CD4-positive, CD25-positive, alpha-beta regulatory T cell (primary cell): ENCODE results near the gene FAM168A. TPM values are rescaled to one million over a fixed set of nuclear protein-coding genes. Genes with fewer than 3 reads are reported as not detected.

Experiments
- ATAC-seq, 2 donors: fragments of 150-1000 bp; cut with Tn5 transposase; one replicate each; pipeline ENCODE4 v1.10.0; 2021; ENCODE audit warnings: low read depth in 2 of 2, moderate number of reproducible peaks in 2 of 2, moderate library complexity in 1 of 2
- DNase-seq, 3 donors: peaks; one replicate each; pipeline versions ENCODE4 v3.0.0 to v3.0.0-alpha.2; 2012 to 2022; ENCODE audit warnings: mixed read lengths in 1 of 3
- H3K27ac ChIP-seq: one replicate; pipeline ENCODE4 v1.7.0; 2013; ENCODE audit warnings: mild to moderate bottlenecking, low read length; ENCODE audit not compliant: insufficient read depth, poor library complexity, severe bottlenecking
- H3K27me3 ChIP-seq: one replicate; pipeline ENCODE4 v1.7.0; 2013; ENCODE audit warnings: low read length; ENCODE audit not compliant: control insufficient read depth, insufficient read depth
- H3K36me3 ChIP-seq: one replicate; pipeline ENCODE4 v1.7.0; 2013; ENCODE audit warnings: mild to moderate bottlenecking, low read length, moderate library complexity; ENCODE audit not compliant: control insufficient read depth, insufficient read depth
- H3K4me1 ChIP-seq: 2 replicates; pipeline ENCODE4 v1.7.0; 2013; ENCODE audit warnings: mild to moderate bottlenecking, low read length; ENCODE audit not compliant: insufficient read depth, control insufficient read depth, poor library complexity, severe bottlenecking
- H3K4me3 ChIP-seq: one replicate; pipeline ENCODE4 v1.7.0; 2013; ENCODE audit warnings: low read depth, mild to moderate bottlenecking, low read length, moderate library complexity
- H3K9me3 ChIP-seq, 2 experiments: 1 replicate in 1 of 2; 2 replicates in 1 of 2; pipeline ENCODE4 v1.7.0; 2013; ENCODE audit warnings: low read length in 2 of 2, mild to moderate bottlenecking in 1 of 2, moderate library complexity in 1 of 2; ENCODE audit not compliant: control insufficient read depth in 2 of 2
- H3K27ac Mint-ChIP-seq, 3 donors: one replicate each; pipeline ENCODE4 v1.8.0; 2020 to 2022; ENCODE audit warnings: mild to moderate bottlenecking in 3 of 3, mixed read lengths in 3 of 3, moderate library complexity in 2 of 3
- H3K27me3 Mint-ChIP-seq: one replicate; pipeline ENCODE4 v1.8.0; 2022; ENCODE audit warnings: mild to moderate bottlenecking, mixed read lengths
- H3K36me3 Mint-ChIP-seq: one replicate; pipeline ENCODE4 v1.8.0; 2020; ENCODE audit warnings: mixed read lengths
- H3K4me1 Mint-ChIP-seq, 4 donors: one replicate each; pipeline ENCODE4 v1.8.0; 2020 to 2022; ENCODE audit warnings: mixed read lengths in 4 of 4, mild to moderate bottlenecking in 1 of 4
- H3K4me3 Mint-ChIP-seq, 4 donors: one replicate each; pipeline ENCODE4 v1.8.0; 2020 to 2022; ENCODE audit warnings: mild to moderate bottlenecking in 4 of 4, mixed read lengths in 4 of 4, moderate library complexity in 3 of 4
- H3K9me3 Mint-ChIP-seq, 7 donors: one replicate each; pipeline ENCODE4 v1.8.0; 2020 to 2022; ENCODE audit warnings: mixed read lengths in 7 of 7, mild to moderate bottlenecking in 3 of 7, moderate library complexity in 2 of 7
- polyA plus RNA-seq, 4 donors: library from polyadenylated mRNA; unstranded; fragments of 300-500 nt; fragmentation: Illumina TruSeq; gene quantifications; one replicate each; pipeline ENCODE4 v1.2.3, GENCODE V29; 2021
- total RNA-seq: library from RNA; stranded (reverse); gene quantifications from one replicate; pipeline ENCODE4 v1.2.3, GENCODE V29; 2022

FAM168A gene
- total and polyA plus RNA-seq, 5 donors from 2014 or later = 1.5 to 21.3 (median 3.0) TPM

DNA sequence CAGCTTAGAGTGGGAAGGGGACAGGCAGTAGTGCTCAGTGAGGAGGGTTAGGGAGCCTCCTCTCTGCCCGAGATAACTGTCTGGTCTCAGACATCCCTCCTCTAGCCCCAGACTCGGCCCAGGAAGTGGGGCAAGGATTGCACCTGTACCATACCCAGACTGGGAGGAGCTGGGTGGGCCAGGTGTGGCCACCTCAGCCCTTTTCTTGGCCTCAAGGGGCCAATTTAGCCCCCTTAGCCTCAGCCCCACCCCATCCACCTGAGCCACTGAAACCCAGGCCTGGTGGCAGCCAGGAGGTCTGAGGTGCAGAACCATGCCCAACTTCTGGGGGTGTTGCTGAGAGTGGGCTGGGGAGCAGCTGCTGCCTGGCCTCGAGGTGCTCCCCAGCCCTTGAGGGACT is 215.2 kb downstream of the FAM168A start:
- Histone ChIP-seq H3K4me1 (peaks cover 43% of the 10 kb centered on the region), H3K27me3 (no peaks in the 10 kb centered on the region), H3K4me3 (no peak overlapping the region), H3K27ac (no peak overlapping the region), H3K36me3 (no peaks in the 10 kb centered on the region), H3K9me3 (no peaks in the 10 kb centered on the region)
- H3K4me3 Mint-ChIP-seq = peak overlapping the region in 1 of 4 donors; percentile 73
- peaks cover 0 to 80% (median 52%) of the 10 kb centered on the region in 4 donors for H3K4me1 Mint-ChIP-seq
- H3K9me3 Mint-ChIP-seq = no peaks in the 10 kb centered on the region
- DNase-seq (no peak), ATAC-seq (no peak)
- H3K27me3 Mint-ChIP-seq = no peaks in the 10 kb centered on the region
- H3K36me3 Mint-ChIP-seq = no peaks in the 10 kb centered on the region
- no peak overlapping the region for H3K27ac Mint-ChIP-seq

DNA sequence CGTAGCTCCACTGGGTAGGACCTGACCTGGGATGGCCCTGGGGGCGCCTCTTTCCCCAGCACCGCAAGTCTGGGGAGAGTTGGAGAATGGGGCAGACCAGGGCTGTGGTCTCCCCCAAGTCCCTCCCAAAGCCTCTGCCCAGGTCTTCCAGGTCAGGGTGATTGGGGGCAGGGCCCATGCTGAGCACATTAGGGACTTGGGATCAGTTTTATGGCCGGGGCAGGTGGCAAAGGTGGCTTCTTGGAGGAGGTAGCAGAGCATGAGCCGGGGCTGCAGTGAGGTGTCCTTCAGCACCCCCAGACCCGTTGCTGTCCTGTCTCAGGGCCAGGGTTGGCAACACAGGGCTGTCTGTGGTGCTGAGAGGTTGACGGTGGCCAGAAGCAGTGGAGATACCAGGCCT is 215.7 kb downstream of the FAM168A start:
- Histone ChIP-seq H3K4me1 (peaks cover 48% of the 10 kb centered on the region), H3K27me3 (no peaks in the 10 kb centered on the region), H3K9me3 (no peaks in the 10 kb centered on the region), H3K4me3 (no peak overlapping the region), H3K36me3 (no peaks in the 10 kb centered on the region), H3K27ac (no peak overlapping the region)
- H3K4me3 Mint-ChIP-seq = peak overlapping the region in 1 of 4 donors; percentile 41
- no peak for DNase-seq
- no peaks in the 10 kb centered on the region for H3K27me3 Mint-ChIP-seq
- H3K27ac Mint-ChIP-seq = peak overlapping the region in 1 of 3 donors; percentile 78
- ATAC-seq = no peak
- no peaks in the 10 kb centered on the region for H3K36me3 Mint-ChIP-seq
- H3K9me3 Mint-ChIP-seq = no peaks in the 10 kb centered on the region
- peaks cover 1 to 83% (median 54%) of the 10 kb centered on the region in 4 donors for H3K4me1 Mint-ChIP-seq

DNA sequence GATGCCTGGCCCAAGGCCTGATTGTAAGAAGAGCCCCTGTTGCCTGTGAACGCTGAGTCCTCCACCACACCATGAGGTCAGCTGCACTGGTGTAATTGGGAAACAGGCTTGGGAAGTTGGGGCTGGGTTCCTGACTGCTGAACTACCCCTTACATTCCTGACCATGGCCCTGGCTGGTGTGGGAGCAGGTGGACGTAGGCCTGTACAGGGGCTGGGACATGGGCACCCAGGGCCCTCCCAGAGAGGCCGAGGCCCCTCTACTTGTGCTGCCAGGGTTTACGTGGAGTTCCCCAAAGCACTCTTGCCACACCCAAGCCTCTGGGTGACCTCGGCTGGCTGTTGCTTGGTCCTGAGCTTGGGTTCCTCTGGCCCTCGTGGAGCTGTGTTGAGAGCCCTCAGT is 216.3 kb downstream of the FAM168A start:
- H3K27ac ChIP-seq = no peak overlapping the region
- H3K27me3 ChIP-seq = no peaks in the 10 kb centered on the region
- peaks cover 54% of the 10 kb centered on the region for H3K4me1 ChIP-seq
- H3K4me3 ChIP-seq = no peak overlapping the region
- peaks cover 5 to 81% (median 55%) of the 10 kb centered on the region in 4 donors for H3K4me1 Mint-ChIP-seq
- H3K27ac Mint-ChIP-seq = no peak overlapping the region
- ATAC-seq (no peak), DNase-seq (no peak)
- H3K9me3 ChIP-seq = no peaks in the 10 kb centered on the region
- H3K27me3 Mint-ChIP-seq = no peaks in the 10 kb centered on the region
- H3K9me3 Mint-ChIP-seq = no peaks in the 10 kb centered on the region
- no peaks in the 10 kb centered on the region for H3K36me3 ChIP-seq
- no peak overlapping the region for H3K4me3 Mint-ChIP-seq
- no peaks in the 10 kb centered on the region for H3K36me3 Mint-ChIP-seq

DNA sequence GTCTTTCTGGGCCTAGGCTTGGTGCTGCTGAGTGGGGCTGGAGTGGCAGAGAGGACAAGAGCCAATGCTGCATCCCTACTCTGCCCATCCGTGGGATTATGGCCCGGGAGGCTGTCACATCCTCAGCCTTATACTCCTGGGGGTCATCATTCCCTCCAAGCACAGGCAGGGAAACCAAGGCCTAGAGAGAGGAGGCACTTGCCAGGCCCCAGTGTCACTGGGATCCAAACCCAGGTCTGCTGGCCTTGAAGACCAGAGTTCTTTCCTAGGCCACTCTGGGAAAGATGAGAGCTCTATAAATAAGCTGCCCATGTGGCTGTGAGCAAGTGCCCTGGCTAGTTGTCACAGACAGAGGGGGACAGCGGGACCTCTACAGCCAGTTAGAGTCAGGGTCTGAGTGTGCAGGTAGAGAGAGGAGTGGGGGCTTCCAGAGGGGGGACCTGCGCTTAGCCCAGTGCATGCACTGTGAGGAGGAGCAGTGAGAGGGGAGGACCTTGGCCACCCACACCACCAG is 217.0 kb downstream of the FAM168A start:
- H3K4me3 ChIP-seq = no peak overlapping the region
- no peak for ATAC-seq

DNA sequence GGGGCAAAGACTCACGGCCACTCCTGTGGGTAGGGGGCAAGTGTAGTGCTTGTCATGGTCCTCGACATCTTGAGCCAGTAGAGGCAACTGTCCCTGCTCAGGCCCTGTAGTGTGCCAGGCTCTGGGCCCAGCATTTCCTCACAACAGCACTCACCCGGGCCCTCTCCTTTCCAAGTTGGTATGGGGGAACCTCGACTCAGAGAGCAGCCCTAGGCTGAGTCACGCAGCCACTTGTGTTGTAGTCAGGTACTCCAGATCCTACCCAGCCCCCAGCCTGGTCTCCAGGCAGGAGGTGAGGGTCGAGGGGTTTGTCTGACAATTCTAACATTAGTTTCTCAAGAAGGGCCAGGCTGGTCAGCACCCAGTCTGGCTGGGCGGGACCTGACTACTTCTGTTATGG is 217.6 kb downstream of the FAM168A start:
- Histone ChIP-seq H3K27ac (no peak overlapping the region), H3K36me3 (no peaks in the 10 kb centered on the region), H3K4me1 (peaks cover 50% of the 10 kb centered on the region), H3K9me3 (no peaks in the 10 kb centered on the region), H3K4me3 (no peak overlapping the region), H3K27me3 (no peaks in the 10 kb centered on the region)
- ATAC-seq = no peak
- Mint-ChIP-seq H3K9me3 (no peaks in the 10 kb centered on the region), H3K4me1 (peaks cover 5 to 76% (median 53%) of the 10 kb centered on the region in 4 donors), H3K36me3 (no peaks in the 10 kb centered on the region), H3K4me3 (no peak overlapping the region), H3K27me3 (no peaks in the 10 kb centered on the region), H3K27ac (peak overlapping the region in 1 of 3 donors; percentile 52)
- no peak for DNase-seq

More for the DNA sequence above, 217.0 kb downstream of the FAM168A start:
- Mint-ChIP-seq H3K4me3 (no peak overlapping the region), H3K4me1 (peaks cover 5 to 76% (median 52%) of the 10 kb centered on the region in 4 donors), H3K27me3 (no peaks in the 10 kb centered on the region), H3K36me3 (no peaks in the 10 kb centered on the region), H3K9me3 (no peaks in the 10 kb centered on the region), H3K27ac (peak overlapping the region in 2 of 3 donors; percentile 52 to 67)
- Histone ChIP-seq H3K4me1 (peaks cover 50% of the 10 kb centered on the region), H3K9me3 (no peaks in the 10 kb centered on the region), H3K36me3 (no peaks in the 10 kb centered on the region), H3K27ac (no peak overlapping the region), H3K27me3 (no peaks in the 10 kb centered on the region)
- no peak for DNase-seq

DNA sequence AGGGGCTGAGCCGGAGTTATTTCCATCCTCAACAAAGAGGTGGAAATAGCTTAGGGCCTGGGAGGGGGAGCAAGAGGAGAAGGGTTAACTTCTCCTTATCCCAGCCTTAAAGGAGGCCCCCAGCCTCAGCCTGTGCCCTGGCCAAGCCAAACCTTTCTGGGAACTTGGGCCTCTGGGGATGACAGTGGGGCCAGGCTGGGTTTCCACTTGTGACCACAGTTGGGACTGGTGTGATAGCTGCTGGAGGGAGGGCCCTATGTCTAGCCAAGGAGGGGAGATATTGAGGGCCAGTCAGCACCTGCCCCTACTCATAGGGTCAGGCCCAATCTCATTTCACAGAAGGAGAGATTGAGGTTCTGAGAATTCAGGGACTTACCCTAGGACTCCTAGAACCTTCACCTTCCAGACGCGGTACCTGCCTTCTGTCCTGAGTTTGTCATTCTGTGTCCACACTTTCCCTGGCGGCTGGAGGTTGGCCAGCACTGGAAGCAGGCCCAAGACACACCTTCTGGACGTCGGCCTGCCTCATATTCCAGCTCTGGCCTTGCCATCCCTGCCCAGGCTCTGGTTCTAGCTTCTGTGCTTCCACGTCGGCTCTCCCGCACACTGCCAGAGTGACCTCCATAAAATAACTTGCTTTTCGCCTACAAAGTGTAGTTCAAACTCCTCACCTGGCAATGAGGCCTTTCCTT is 218.6 kb downstream of the FAM168A start:
- ATAC-seq = no peak
- Mint-ChIP-seq H3K9me3 (no peaks in the 10 kb centered on the region), H3K4me1 (peaks cover 5 to 71% (median 47%) of the 10 kb centered on the region in 4 donors), H3K27me3 (no peaks in the 10 kb centered on the region), H3K27ac (peak overlapping the region; percentile 43 to 99 (median 80)), H3K36me3 (no peaks in the 10 kb centered on the region), H3K4me3 (peak overlapping the region in 3 of 4 donors; percentile 43 to 98 (median 95))
- H3K27me3 ChIP-seq = no peaks in the 10 kb centered on the region
- H3K4me3 ChIP-seq = no peak overlapping the region
- no peak for DNase-seq
- H3K36me3 ChIP-seq = no peaks in the 10 kb centered on the region
- peaks cover 40% of the 10 kb centered on the region for H3K4me1 ChIP-seq
- H3K9me3 ChIP-seq = no peaks in the 10 kb centered on the region
- H3K27ac ChIP-seq = no peak overlapping the region

DNA sequence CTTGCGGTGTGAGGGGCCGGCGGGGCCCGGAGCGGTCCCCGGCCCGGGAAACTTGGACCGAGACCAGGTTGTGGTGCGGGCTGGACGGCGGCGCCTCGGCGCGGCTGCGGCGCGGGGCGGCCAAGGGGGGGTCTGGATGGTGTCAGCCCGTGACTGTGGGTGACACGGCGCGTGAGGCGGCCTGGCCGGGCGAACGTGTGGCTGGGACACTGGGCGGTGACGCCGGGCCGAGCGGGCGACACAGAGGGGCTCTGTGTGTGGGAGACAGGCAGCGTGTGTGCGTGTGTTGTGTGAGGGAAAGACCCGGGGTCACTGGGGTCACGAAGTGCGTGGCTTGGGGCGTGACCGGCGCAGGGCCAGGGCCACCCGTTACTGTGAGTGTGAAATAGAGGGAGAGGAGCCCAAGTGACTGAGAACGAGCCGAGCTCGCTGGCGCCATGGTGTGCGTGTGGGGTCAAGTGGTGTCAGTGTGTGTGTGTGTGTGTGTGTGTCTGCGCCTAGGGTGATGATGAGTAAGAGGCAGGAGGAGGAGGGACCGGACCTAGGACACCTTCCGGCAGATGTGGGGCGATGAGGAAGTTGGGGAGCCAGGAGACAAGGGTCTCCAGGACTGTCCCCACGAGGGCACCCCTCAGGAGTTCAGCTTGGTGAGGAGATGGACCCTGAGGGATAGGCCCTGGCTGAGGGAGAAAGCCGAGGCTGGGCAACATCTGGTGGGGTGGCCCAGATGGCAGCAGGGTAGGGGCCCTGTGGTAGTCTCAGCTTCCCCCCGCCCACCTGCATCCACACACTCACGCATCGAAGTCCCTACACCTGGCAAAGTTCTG is 220.9 kb downstream of the FAM168A start:
- H3K4me3 Mint-ChIP-seq = peak overlapping the region; percentile 93 to 98 (median 95)
- Histone ChIP-seq H3K27ac (peak overlapping the region; percentile 91), H3K9me3 (no peaks in the 10 kb centered on the region), H3K4me3 (peak overlapping the region; percentile 67), H3K27me3 (no peaks in the 10 kb centered on the region), H3K36me3 (no peaks in the 10 kb centered on the region), H3K4me1 (peaks cover 20% of the 10 kb centered on the region)
- no peaks in the 10 kb centered on the region for H3K27me3 Mint-ChIP-seq
- DNase-seq (peak; percentile 51 to 78 (median 66)), ATAC-seq (peak; percentile 4 to 12)
- H3K9me3 Mint-ChIP-seq = no peaks in the 10 kb centered on the region
- peaks cover 5 to 51% (median 36%) of the 10 kb centered on the region in 4 donors for H3K4me1 Mint-ChIP-seq
- peak overlapping the region; percentile 97 to 99 (median 98) for H3K27ac Mint-ChIP-seq
- H3K36me3 Mint-ChIP-seq = no peaks in the 10 kb centered on the region
